ENCODE results near the gene MIS12.
A peak's percentile ranks its signal among the peaks of the same experiment; 100 is the strongest.

The MIS12 gene

DNA sequence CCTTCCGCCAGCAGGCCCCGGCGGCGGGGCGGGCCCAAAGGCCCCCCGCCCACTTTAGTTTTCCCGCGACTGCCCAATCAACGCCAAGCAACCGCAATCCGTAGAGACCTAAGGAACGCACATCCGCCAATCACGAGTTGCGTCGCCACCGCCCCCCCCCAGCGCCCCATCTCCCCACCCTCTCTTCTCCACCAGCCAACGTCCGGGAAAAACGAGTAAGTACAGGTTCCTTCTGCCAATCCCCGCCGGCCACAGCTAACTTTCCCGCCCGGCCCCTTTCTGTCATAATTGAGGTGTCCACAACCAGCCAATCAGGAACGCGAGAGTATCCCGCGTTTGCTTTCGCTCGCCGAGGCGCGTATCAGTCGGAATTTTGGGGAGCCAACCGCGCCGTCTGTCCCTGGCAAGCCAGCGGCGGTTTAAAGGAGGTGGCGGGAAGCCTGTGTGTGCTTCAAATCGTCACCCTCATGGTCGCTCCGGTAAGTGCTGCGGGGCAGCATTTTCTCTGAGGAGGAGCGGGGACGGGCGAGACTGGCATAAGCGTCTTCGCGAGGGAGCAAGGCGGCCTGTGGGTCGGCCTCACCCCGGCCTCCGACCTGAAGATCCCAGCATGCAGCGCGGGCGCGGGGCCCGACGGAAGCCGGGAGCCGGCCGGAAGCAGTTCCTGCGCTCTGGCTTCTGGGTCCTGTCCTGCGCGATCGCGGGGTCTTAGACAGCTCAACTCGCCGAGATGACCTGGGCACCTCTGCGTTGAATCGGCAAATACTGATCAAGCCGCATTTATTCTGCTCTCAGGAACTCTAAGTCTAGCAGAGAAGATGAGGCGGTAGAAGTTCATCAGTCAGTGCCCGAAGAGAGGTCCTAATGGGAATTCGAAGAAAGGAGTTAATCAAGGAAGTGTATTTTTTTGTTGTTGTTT, at the start of gene MIS12:
TSS of gene MIS12 (plus strand) at position 361 of the 919 bp plus-strand sequence. CDS start 2,297 bp downstream, outside the sequence.
- peak; percentile 99 for DNase-seq (ENCODE audit: low read depth)

DNA sequence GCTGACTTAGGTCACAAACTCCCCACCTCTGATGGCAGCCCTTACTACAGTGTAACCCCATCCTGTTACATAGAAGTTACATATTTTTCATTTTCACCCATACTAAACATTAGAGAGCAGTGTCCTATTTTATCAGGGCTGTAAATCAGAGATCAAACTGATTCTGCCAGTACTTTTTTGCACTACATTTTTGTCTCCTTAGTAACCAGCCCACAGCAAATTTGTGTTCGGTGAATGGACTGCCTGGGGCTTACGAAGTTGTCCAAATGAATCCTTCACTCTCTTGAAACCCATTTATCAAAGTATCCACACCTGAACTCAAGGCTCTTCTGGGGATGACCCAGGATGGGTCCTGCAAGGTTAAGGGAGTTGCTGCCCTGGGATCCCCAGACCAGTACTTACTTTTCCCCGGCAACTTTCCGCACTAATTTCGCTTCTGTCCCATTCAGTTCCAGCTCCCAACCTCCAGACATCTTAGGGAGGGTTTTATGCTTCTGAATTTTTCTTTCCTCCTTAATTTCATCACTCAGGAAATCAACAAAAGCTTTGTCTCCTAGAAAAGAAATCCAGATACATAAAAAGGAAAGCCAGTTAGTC, 48.5 kb upstream of the MIS12 start:
- DNase-seq (ENCODE audit: low read depth), result no peak

DNA sequence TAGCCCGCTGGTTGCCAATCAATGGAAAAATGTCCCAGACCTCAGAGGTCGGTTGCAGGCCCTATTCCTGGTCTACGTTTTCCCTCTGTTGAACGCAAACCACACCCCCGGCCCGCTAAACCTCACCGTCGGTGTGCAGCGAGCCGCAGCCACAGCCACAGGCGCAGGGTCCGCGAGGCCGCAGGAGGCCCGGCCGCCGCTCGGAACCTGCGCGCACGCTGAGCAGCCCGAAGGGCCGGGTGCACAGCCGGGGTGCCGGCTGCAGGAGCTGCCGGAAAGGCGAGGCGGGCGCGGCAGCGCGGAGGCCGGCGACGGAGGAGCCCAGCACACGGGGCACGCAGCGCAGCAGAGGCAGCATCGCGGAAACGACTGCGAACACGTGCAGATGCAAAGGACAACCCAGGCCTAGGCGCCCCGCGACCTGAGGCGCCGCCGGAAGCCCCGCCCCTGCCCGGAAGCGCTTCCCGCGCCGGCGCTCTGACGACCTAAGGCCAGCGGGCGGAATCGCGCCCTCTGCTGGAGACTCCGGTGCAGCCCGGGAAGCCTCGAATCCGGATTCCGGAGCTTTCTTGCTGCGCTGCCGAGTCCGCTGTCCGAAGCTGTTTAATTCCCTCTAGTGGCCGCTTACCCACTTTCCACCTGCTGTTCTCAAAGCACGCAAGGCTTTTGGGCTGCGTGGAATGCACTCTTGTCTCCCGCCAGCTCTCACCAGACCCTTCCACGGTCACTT, 47.5 kb upstream of the MIS12 start, which contains the start of gene C1QBP:
TSS of gene C1QBP (minus strand) at position 440 of the 730 bp plus-strand sequence. CDS start at position 358, 82 bp downstream.
- peak; percentile 80 for DNase-seq (ENCODE audit: low read depth)

DNA sequence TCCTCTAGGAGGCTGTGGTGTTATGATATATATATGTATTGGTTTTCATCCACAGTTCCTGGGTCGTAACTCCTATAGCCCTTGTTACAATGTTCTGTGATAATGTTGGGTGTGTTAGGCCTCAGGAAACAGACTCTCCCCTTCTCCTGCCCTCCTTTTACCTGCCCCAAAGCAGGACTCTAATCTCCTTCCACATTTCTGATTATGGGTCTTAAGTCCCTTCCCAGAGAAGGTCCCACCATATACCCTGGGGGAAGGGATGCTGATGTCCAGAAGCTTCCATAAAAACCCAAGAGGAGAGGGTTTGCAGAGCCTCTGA, 47.0 kb upstream of the MIS12 start:
- DNase-seq (ENCODE audit: low read depth), result no peak

DNA sequence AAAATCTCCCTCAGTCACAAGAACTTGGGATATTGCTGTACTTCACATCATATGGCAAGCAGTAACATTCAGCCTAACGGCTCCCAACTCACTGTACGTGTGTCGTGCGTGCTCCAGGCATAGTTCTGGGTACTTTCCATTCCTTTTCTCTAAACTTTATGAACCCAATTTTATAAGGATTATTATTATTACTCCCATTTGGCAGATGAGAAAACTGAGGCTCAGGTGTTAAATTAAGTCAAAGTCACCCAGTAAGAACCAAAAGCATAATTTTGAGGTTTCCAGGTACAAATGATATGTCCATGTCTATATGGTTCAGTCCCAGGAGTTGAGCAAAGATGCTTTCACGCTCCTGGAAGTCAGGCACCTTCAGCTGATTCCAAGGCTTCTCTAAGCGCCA, 42.6 kb upstream of the MIS12 start:
- no peak for DNase-seq (ENCODE audit: low read depth)

DNA sequence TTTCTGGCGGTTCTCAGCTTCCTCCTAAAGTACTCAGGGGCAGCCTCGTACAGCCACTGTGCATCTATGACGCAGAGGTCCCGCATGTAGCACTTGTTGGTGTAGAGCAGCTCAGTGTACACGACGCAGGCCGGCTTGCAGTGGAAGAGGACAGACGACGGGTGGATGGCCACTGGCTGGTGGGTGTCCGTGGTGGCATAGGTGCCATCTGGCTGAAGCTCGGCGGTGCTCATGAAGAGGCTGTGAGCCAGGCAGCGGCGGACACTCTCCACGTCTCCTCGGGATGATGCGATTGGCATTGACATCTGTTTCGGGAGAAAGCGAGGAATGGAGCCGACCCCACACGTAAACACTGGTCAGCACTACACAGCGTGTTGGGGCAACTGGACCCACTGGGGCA, 42.2 kb upstream of the MIS12 start:
- DNase-seq (ENCODE audit: low read depth), result no peak

GRCh38 chr17:5446786-5447185, 39.6 kb upstream of the MIS12 start:
- no peak for DNase-seq (ENCODE audit: low read depth)

GRCh38 chr17:5464717-5465507, 21.5 kb upstream of the MIS12 start:
- DNase-seq (ENCODE audit: low read depth), result no peak

GRCh38 chr17:5466295-5466694, 20.1 kb upstream of the MIS12 start:
- no peak for DNase-seq (ENCODE audit: low read depth)

GRCh38 chr17:5467416-5467815, 18.9 kb upstream of the MIS12 start:
- no peak for DNase-seq (ENCODE audit: low read depth)

DNA sequence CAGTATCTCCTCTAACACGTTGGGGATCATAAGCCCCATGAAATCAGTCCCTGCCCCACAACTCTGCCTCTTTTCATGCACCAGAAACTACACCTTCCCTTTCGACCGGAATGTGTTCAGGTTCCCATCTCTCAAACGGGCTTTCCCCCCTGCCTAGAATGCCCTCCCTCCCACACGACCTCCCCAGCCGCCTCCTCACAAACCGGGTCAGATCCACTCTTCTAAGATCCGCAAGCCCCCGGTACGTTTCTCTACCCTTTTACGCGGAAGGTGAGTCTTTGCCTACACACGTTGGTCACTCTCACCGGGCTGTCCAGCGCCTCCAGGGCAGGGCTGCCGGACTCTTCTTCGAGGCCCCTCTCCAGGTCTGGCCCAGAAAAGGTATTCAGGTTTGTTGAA, 18.3 kb upstream of the MIS12 start:
- DNase-seq (ENCODE audit: low read depth), result no peak

DNA sequence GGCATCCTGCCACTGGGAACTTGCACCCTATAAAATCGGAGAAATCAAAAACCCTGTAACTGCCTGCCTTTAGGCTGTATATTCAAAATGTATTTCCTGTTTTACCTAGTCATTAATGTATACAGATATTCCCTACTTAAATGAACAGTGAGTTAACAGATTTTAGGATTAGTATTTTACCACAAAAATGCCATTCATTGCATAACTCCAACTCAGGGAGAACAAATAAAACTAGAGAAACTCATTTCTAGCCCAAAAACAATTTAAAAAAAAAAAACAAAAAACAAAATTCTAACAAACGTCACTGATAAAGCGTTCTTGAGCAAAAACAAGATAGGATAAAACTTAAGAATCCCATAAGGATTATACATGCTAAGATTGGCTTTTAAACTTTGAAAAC, 13.9 kb upstream of the MIS12 start:
- no peak for DNase-seq (ENCODE audit: low read depth)

GRCh38 chr17:5473906-5474305, 12.5 kb upstream of the MIS12 start:
- DNase-seq (ENCODE audit: low read depth), result no peak

GRCh38 chr17:5478992-5479391, 7.4 kb upstream of the MIS12 start:
- no peak for DNase-seq (ENCODE audit: low read depth)

DNA sequence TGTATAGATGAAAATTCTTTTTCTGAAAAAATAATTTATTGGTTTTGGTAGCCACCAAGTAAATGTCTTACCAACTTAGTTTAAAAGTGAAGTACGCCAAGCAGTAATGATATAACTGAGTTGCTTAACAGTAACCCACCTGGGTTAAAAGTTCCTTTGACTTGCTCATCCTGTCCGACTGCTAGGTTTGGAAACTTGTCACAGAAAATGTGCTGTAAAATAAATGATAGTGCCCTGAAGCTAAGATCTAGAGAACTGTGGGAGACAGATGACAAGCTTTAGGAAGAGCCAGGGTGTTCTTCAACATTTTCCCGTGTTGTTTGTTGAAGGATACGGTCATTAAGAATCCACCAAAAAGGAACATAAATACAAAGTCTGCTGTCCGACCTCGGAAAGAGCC, 5.4 kb upstream of the MIS12 start:
- no peak for DNase-seq (ENCODE audit: low read depth)

GRCh38 chr17:5481451-5481850, 4.9 kb upstream of the MIS12 start:
- DNase-seq (ENCODE audit: low read depth), result no peak

DNA sequence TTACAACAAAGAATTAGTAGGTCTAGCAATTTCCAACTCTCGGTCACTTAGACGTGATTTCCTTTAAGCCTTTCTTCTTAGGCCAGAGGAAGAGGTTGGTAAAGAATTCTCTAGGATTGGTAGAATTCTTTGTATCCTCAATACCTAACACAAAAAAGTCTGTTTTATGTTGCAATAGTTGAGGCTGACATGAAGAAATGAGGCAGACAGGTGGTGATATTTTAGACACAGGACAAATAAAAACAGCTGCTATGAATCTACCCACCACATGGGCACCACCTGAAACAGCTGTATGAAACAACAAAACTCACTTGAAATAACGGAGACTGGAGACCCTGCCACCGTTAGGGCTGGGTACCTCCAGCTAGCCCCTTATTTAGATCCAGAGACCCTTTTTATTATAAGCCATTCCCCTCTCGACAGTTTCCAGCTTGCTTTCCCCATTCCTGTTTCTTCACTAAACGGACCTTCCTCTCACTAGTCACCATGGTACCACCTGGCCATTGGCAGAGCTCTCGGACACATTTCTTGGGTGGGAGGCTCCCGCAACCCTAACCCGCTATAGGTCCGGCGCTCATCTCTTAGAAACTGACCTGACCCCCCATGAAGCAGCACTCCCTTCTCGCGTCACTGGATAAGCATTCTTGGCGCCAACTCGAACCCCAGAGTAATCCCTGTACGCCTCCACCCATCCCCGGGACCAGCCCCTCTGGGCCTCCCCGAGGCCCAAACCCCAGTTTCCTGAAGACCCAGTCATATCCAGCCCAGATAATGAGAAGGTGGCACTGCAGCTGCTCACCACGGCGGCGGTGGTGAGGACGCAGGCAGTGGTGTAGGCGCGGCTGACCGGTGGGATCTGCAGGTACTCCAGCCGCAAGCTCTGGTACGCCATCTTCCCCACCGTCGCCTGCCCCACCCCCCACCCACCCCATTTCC, 828 bp upstream of the MIS12 start, which contains the start of gene DERL2:
TSS of gene DERL2 (minus strand) at position 909 of the 936 bp plus-strand sequence. CDS start at position 892, 17 bp downstream.
- no peak for DNase-seq (ENCODE audit: low read depth)

DNA sequence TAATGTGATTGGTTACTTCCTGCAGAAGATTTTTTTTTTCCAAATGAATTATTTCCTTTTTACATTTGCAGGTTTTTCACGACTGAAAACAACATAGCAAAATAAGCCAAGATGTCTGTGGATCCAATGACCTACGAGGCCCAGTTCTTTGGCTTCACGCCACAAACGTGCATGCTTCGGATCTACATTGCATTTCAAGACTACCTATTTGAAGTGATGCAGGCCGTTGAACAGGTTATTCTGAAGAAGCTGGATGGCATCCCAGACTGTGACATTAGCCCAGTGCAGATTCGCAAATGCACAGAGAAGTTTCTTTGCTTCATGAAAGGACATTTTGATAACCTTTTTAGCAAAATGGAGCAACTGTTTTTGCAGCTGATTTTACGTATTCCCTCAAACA, 2.4 kb downstream of the MIS12 start:
- no peak for DNase-seq (ENCODE audit: low read depth)

GRCh38 chr17:5492970-5493369, 6.6 kb downstream of the MIS12 start:
- DNase-seq (ENCODE audit: low read depth), result no peak

- DNase-seq (ENCODE audit: low read depth), result no peak
Observed at GRCh38 chr17:5499476-5500231, 13.3 kb downstream of the MIS12 start.
